ENCODE data around the gene IFNA2. TPM values are rescaled to one million over a fixed set of nuclear protein-coding genes. Genes with fewer than 3 reads are reported as not detected.

Gene IFNA2
- total and polyA plus RNA-seq, 4 donors = not detected

DNA sequence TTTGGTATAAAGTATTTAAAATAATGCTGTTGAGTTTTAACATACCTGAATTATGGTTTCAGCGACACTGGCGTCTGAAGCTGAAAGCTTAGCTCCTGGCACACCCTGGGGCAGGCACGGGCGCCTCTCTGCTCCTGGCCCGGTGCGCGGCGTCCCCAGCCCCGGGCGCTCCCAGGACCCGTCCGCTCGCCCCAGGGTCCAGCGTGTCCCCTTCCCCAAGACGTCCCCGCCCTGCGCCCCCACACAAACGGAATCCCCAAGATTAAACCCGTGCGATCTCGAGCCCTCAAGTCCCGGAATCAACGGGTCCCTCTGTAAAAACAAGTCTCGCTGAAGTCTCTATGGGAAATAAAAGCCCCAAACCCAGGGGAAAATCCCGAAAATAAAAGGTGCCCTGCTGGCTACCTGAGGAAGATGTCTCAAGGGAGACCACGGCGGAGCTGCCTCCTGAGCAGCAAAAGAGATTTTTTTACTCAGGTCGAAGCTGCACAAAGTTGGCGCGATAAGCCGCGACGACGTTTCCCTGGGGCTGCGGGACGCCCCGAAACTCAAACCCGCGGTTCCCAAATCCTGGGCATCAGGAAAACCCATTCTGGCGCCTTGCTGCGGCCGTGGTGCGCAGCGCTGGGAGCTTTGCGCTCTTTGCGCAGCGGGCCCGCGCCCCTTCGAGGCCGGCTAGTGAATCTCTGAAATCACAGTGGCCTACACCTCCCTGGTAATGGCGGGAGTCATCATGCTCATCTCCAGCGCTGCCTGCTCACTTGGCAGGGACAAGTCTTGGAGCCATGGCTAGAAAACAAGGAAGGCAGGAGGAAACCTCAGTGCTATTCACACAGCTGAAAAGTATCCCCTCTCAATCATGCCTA is 17.4 kb upstream of the IFNA2 start:
- H3K36me3 ChIP-seq (ENCODE audit: control insufficient read depth in 4 of 4, insufficient read depth in 4 of 4, low read length in 4 of 4) = no peaks in the 10 kb centered on the region
- H3K27ac ChIP-seq (ENCODE audit: low read depth in 1 of 2, low read length in 1 of 2) = no peak overlapping the region
- H3K27me3 ChIP-seq (ENCODE audit: control insufficient read depth in 3 of 3, insufficient read depth in 3 of 3, low read length in 2 of 3) = peaks cover 0 to 29% (median 22%) of the 10 kb centered on the region in 3 donors
- ATAC-seq (ENCODE audit: insufficient read depth, low FRiP score) (no peak), DNase-seq (peak in 2 of 3 donors; percentile 29 to 32)
- 3 to 4% methylated on average over 53 of the region's 53 CpGs for WGBS, 2 donors
- peaks cover 0 to 10% (median 0%) of the 10 kb centered on the region in 5 donors for H3K4me1 ChIP-seq (ENCODE audit: control insufficient read depth in 5 of 5, insufficient read depth in 5 of 5, low read length in 5 of 5)
- H3K4me3 ChIP-seq = no peak overlapping the region
- TF ChIP-seq, protein P1, sequence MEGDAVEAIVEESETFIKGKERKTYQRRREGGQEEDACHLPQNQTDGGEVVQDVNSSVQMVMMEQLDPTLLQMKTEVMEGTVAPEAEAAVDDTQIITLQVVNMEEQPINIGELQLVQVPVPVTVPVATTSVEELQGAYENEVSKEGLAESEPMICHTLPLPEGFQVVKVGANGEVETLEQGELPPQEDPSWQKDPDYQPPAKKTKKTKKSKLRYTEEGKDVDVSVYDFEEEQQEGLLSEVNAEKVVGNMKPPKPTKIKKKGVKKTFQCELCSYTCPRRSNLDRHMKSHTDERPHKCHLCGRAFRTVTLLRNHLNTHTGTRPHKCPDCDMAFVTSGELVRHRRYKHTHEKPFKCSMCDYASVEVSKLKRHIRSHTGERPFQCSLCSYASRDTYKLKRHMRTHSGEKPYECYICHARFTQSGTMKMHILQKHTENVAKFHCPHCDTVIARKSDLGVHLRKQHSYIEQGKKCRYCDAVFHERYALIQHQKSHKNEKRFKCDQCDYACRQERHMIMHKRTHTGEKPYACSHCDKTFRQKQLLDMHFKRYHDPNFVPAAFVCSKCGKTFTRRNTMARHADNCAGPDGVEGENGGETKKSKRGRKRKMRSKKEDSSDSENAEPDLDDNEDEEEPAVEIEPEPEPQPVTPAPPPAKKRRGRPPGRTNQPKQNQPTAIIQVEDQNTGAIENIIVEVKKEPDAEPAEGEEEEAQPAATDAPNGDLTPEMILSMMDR (IDR thresholded peaks at IDR 0.05; ENCODE audit: control extremely low read depth, extremely low read depth) = no peak
- no peaks in the 10 kb centered on the region for H3K9me3 ChIP-seq (ENCODE audit: control insufficient read depth in 4 of 4, insufficient read depth in 3 of 4, low read length in 3 of 4)
- peak overlapping the region in 1 of 2 donors; percentile 61 for H3K9ac ChIP-seq (ENCODE audit: insufficient read depth in 1 of 2, low read length in 2 of 2)

- peaks cover 0 to 14% (median 4%) of the 10 kb centered on the region in 5 donors for H3K4me1 ChIP-seq (ENCODE audit: control insufficient read depth in 5 of 5, insufficient read depth in 5 of 5, low read length in 5 of 5)
- H3K27ac ChIP-seq (ENCODE audit: low read depth in 1 of 2, low read length in 1 of 2) = no peak overlapping the region
- H3K4me3 ChIP-seq = no peak overlapping the region
- H3K27me3 ChIP-seq (ENCODE audit: control insufficient read depth in 3 of 3, insufficient read depth in 3 of 3, low read length in 2 of 3) = peaks cover 0 to 47% (median 34%) of the 10 kb centered on the region in 3 donors
- TF ChIP-seq, protein P1 (IDR thresholded peaks at IDR 0.05; ENCODE audit: control extremely low read depth, extremely low read depth) = no peak
- no peaks in the 10 kb centered on the region for H3K36me3 ChIP-seq (ENCODE audit: control insufficient read depth in 4 of 4, insufficient read depth in 4 of 4, low read length in 4 of 4)
- DNase-seq (peak in 1 of 3 donors; percentile 34), ATAC-seq (ENCODE audit: insufficient read depth, low FRiP score) (no peak)
- no peak overlapping the region for H3K9ac ChIP-seq (ENCODE audit: insufficient read depth in 1 of 2, low read length in 2 of 2)
- 26 to 28% methylated on average over 3 of the region's 3 CpGs for WGBS, 2 donors
- no peaks in the 10 kb centered on the region for H3K9me3 ChIP-seq (ENCODE audit: control insufficient read depth in 4 of 4, insufficient read depth in 3 of 4, low read length in 3 of 4)
Measured at GRCh38 chr9:21399956-21400355, 14.8 kb upstream of the IFNA2 start.

- DNase-seq = no peak
- Histone ChIP-seq H3K27me3 (ENCODE audit: control insufficient read depth in 3 of 3, insufficient read depth in 3 of 3, low read length in 2 of 3) (peaks cover 0 to 55% (median 36%) of the 10 kb centered on the region in 3 donors), H3K4me3 (no peak overlapping the region), H3K27ac (ENCODE audit: low read depth in 1 of 2, low read length in 1 of 2) (no peak overlapping the region), H3K9me3 (ENCODE audit: control insufficient read depth in 4 of 4, insufficient read depth in 3 of 4, low read length in 3 of 4) (no peaks in the 10 kb centered on the region), H3K9ac (ENCODE audit: insufficient read depth in 1 of 2, low read length in 2 of 2) (no peak overlapping the region), H3K36me3 (ENCODE audit: control insufficient read depth in 4 of 4, insufficient read depth in 4 of 4, low read length in 4 of 4) (no peaks in the 10 kb centered on the region), H3K4me1 (ENCODE audit: control insufficient read depth in 5 of 5, insufficient read depth in 5 of 5, low read length in 5 of 5) (peaks cover 0 to 14% (median 4%) of the 10 kb centered on the region in 5 donors)
- TF ChIP-seq, protein P1 (IDR thresholded peaks at IDR 0.05; ENCODE audit: control extremely low read depth, extremely low read depth) = no peak
- ATAC-seq (ENCODE audit: insufficient read depth, low FRiP score) = no peak
- WGBS, 2 donors = 84 to 90% methylated on average over 5 of the region's 5 CpGs
Measured at GRCh38 chr9:21398955-21399489, 13.8 kb upstream of the IFNA2 start.

All from lung (tissue), 12 donors.